Osteocyte (in vitro differentiated cells): Measurements from ENCODE around the gene SP3. TPM values are rescaled to one million over a fixed set of nuclear protein-coding genes. Genes with fewer than 3 reads are reported as not detected.

ENCODE experiments used
- DNase-seq: peaks from one replicate; pipeline ENCODE4 v3.0.0; 2021; ENCODE audit warnings: mixed read lengths; ENCODE audit not compliant: unreplicated experiment; ENCODE audit errors: extremely low spot score
- H3K27ac Mint-ChIP-seq: one replicate; pipeline ENCODE4 v1.8.0; 2021; ENCODE audit warnings: mild to moderate bottlenecking, mixed read lengths; ENCODE audit not compliant: unreplicated experiment
- H3K27me3 Mint-ChIP-seq: one replicate; pipeline ENCODE4 v1.8.0; 2021; ENCODE audit warnings: mixed read lengths; ENCODE audit not compliant: unreplicated experiment
- H3K36me3 Mint-ChIP-seq: one replicate; pipeline ENCODE4 v1.8.0; 2021; ENCODE audit warnings: mixed read lengths; ENCODE audit not compliant: unreplicated experiment
- H3K4me1 Mint-ChIP-seq: one replicate; pipeline ENCODE4 v1.8.0; 2021; ENCODE audit warnings: mixed read lengths; ENCODE audit not compliant: unreplicated experiment
- H3K4me3 Mint-ChIP-seq: one replicate; pipeline ENCODE4 v1.8.0; 2021; ENCODE audit warnings: mild to moderate bottlenecking, moderate library complexity, mixed read lengths; ENCODE audit not compliant: unreplicated experiment
- H3K9me3 Mint-ChIP-seq: one replicate; pipeline ENCODE4 v1.8.0; 2021; ENCODE audit warnings: mixed read lengths; ENCODE audit not compliant: unreplicated experiment
- CTCF ChIP-seq: fragments of 200-600 bp; sonication (generic); IDR thresholded peaks from 2 replicates; pipeline ENCODE4 v1.5.0; 2021; ENCODE audit warnings: antibody characterized with exemption, mild to moderate bottlenecking, moderate library complexity
- total RNA-seq: library from RNA; stranded (reverse); gene quantifications from 2 replicates; pipeline ENCODE4 v1.2.1, GENCODE V29; 2021

SP3 gene
- total RNA-seq, 1 donor from 2014 or later: 80.3 TPM

GRCh38 chr2:173981520-173981919 lies 16.3 kb upstream of the SP3 start:
- TF ChIP-seq CTCF: no peak
- no peaks in the 10 kb centered on the region for H3K9me3 Mint-ChIP-seq

GRCh38 chr2:173979751-173980351 lies 14.7 kb upstream of the SP3 start:
- Mint-ChIP-seq H3K36me3 (no peaks in the 10 kb centered on the region), H3K4me1 (peaks cover 33% of the 10 kb centered on the region), H3K4me3 (no peak overlapping the region), H3K9me3 (no peaks in the 10 kb centered on the region), H3K27ac (no peak overlapping the region), H3K27me3 (no peaks in the 10 kb centered on the region)
- DNase-seq: no peak
- TF ChIP-seq CTCF: no peak

More at GRCh38 chr2:173981520-173981919, 16.3 kb upstream of the SP3 start:
- Mint-ChIP-seq H3K36me3 (no peaks in the 10 kb centered on the region), H3K4me3 (no peak overlapping the region), H3K27me3 (no peaks in the 10 kb centered on the region), H3K27ac (no peak overlapping the region), H3K4me1 (peaks cover 31% of the 10 kb centered on the region)
- DNase-seq: no peak

DNA sequence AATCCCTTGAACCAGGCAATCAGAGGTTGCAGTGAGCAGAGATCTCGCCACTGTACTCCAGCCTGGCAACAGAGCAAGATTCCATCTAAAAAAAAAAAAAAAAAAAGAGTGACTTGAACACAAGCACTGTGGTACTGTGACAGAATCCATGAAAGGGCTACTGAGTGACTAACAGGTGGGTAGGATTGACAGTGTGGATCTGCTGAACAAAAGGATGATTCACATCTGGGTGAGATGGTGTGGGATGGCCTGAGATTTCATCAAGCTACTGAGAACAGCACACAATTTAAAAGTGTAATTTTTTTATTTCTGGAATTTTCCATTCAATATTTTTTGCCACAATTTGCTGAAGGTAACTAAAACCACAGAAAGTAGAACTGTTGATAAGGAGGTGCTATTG lies 13.3 kb upstream of the SP3 start:
- no peaks in the 10 kb centered on the region for H3K36me3 Mint-ChIP-seq
- peaks cover 31% of the 10 kb centered on the region for H3K4me1 Mint-ChIP-seq
- no peaks in the 10 kb centered on the region for H3K9me3 Mint-ChIP-seq
- H3K27me3 Mint-ChIP-seq: no peaks in the 10 kb centered on the region
- no peak overlapping the region for H3K4me3 Mint-ChIP-seq
- no peak for DNase-seq
- TF ChIP-seq CTCF: no peak
- H3K27ac Mint-ChIP-seq: no peak overlapping the region

GRCh38 chr2:173972636-173973035 lies 7.5 kb upstream of the SP3 start:
- Mint-ChIP-seq H3K4me3 (no peak overlapping the region), H3K4me1 (peaks cover 15% of the 10 kb centered on the region), H3K9me3 (no peaks in the 10 kb centered on the region), H3K27me3 (no peaks in the 10 kb centered on the region), H3K27ac (no peak overlapping the region), H3K36me3 (no peaks in the 10 kb centered on the region)
- TF ChIP-seq CTCF: no peak
- DNase-seq: no peak

DNA sequence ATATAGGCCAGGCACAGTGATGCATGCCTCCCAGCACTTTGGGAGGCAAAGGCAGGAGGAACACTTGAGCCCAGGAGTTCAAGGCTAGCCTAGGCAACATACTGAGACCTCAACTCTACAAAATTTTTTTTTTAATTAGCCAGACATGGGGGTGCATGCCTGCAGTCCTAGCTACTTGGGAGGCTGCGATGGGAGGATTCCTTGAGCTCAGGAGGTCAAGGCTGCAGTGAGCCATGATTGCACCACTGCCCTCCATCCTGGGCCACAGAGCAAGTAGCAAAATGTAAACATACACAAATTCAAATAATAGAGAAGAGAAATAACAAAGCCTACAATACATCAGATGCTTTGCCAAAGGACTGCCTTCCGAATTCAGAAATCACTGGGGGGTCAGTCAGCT lies 7.0 kb upstream of the SP3 start:
- no peak for DNase-seq
- no peaks in the 10 kb centered on the region for H3K27me3 Mint-ChIP-seq
- no peak for TF ChIP-seq CTCF
- H3K27ac Mint-ChIP-seq: no peak overlapping the region
- H3K9me3 Mint-ChIP-seq: no peaks in the 10 kb centered on the region
- H3K4me3 Mint-ChIP-seq: no peak overlapping the region
- no peaks in the 10 kb centered on the region for H3K36me3 Mint-ChIP-seq
- peaks cover 15% of the 10 kb centered on the region for H3K4me1 Mint-ChIP-seq
